CD4-positive, CD25-positive, alpha-beta regulatory T cell (primary cell): ENCODE measurements around the gene AUH. TPM values are rescaled to one million over a fixed set of nuclear protein-coding genes. Genes with fewer than 3 reads are reported as not detected.
"Not testable (repeated sequence)": the region's sequence is repeated elsewhere in the genome, so short reads cannot be mapped to it uniquely, and the experiment has no call there.

Experiments
- ATAC-seq, 2 donors: fragments of 150-1000 bp; cut with Tn5 transposase; one replicate each; pipeline ENCODE4 v1.10.0; 2021; ENCODE audit warnings: low read depth in 2 of 2, moderate number of reproducible peaks in 2 of 2, moderate library complexity in 1 of 2
- DNase-seq, 3 donors: peaks; one replicate each; pipeline versions ENCODE4 v3.0.0 to v3.0.0-alpha.2; 2012 to 2022; ENCODE audit warnings: mixed read lengths in 1 of 3
- H3K27ac ChIP-seq: one replicate; pipeline ENCODE4 v1.7.0; 2013; ENCODE audit warnings: mild to moderate bottlenecking, low read length; ENCODE audit not compliant: insufficient read depth, poor library complexity, severe bottlenecking
- H3K27me3 ChIP-seq: one replicate; pipeline ENCODE4 v1.7.0; 2013; ENCODE audit warnings: low read length; ENCODE audit not compliant: control insufficient read depth, insufficient read depth
- H3K36me3 ChIP-seq: one replicate; pipeline ENCODE4 v1.7.0; 2013; ENCODE audit warnings: mild to moderate bottlenecking, low read length, moderate library complexity; ENCODE audit not compliant: control insufficient read depth, insufficient read depth
- H3K4me1 ChIP-seq: 2 replicates; pipeline ENCODE4 v1.7.0; 2013; ENCODE audit warnings: mild to moderate bottlenecking, low read length; ENCODE audit not compliant: insufficient read depth, control insufficient read depth, poor library complexity, severe bottlenecking
- H3K4me3 ChIP-seq: one replicate; pipeline ENCODE4 v1.7.0; 2013; ENCODE audit warnings: low read depth, mild to moderate bottlenecking, low read length, moderate library complexity
- H3K9me3 ChIP-seq, 2 experiments: 1 replicate in 1 of 2; 2 replicates in 1 of 2; pipeline ENCODE4 v1.7.0; 2013; ENCODE audit warnings: low read length in 2 of 2, mild to moderate bottlenecking in 1 of 2, moderate library complexity in 1 of 2; ENCODE audit not compliant: control insufficient read depth in 2 of 2
- H3K27ac Mint-ChIP-seq, 3 donors: one replicate each; pipeline ENCODE4 v1.8.0; 2020 to 2022; ENCODE audit warnings: mild to moderate bottlenecking in 3 of 3, mixed read lengths in 3 of 3, moderate library complexity in 2 of 3
- H3K27me3 Mint-ChIP-seq: one replicate; pipeline ENCODE4 v1.8.0; 2022; ENCODE audit warnings: mild to moderate bottlenecking, mixed read lengths
- H3K36me3 Mint-ChIP-seq: one replicate; pipeline ENCODE4 v1.8.0; 2020; ENCODE audit warnings: mixed read lengths
- H3K4me1 Mint-ChIP-seq, 4 donors: one replicate each; pipeline ENCODE4 v1.8.0; 2020 to 2022; ENCODE audit warnings: mixed read lengths in 4 of 4, mild to moderate bottlenecking in 1 of 4
- H3K4me3 Mint-ChIP-seq, 4 donors: one replicate each; pipeline ENCODE4 v1.8.0; 2020 to 2022; ENCODE audit warnings: mild to moderate bottlenecking in 4 of 4, mixed read lengths in 4 of 4, moderate library complexity in 3 of 4
- H3K9me3 Mint-ChIP-seq, 7 donors: one replicate each; pipeline ENCODE4 v1.8.0; 2020 to 2022; ENCODE audit warnings: mixed read lengths in 7 of 7, mild to moderate bottlenecking in 3 of 7, moderate library complexity in 2 of 7
- polyA plus RNA-seq, 4 donors: library from polyadenylated mRNA; unstranded; fragments of 300-500 nt; fragmentation: Illumina TruSeq; gene quantifications; one replicate each; pipeline ENCODE4 v1.2.3, GENCODE V29; 2021
- total RNA-seq: library from RNA; stranded (reverse); gene quantifications from one replicate; pipeline ENCODE4 v1.2.3, GENCODE V29; 2022

The AUH gene
- total and polyA plus RNA-seq, 5 donors from 2014 or later: 10.8 to 16.5 (median 14.9) TPM

GRCh38 chr9:91391412-91391811 lies 29.7 kb upstream of the AUH start:
- peaks cover 11% of the 10 kb centered on the region for H3K4me1 ChIP-seq
- Mint-ChIP-seq H3K27ac (no peak overlapping the region), H3K9me3 (peaks cover 0 to 3% (median 2%) of the 10 kb centered on the region in 7 donors), H3K27me3 (peaks cover 4% of the 10 kb centered on the region), H3K4me3 (no peak overlapping the region), H3K4me1 (peaks cover 0 to 12% (median 8%) of the 10 kb centered on the region in 4 donors), H3K36me3 (no peaks in the 10 kb centered on the region)
- no peak for DNase-seq
- no peak for ATAC-seq
- H3K27ac ChIP-seq: no peak overlapping the region
- no peaks in the 10 kb centered on the region for H3K27me3 ChIP-seq
- H3K4me3 ChIP-seq: no peak overlapping the region
- no peaks in the 10 kb centered on the region for H3K9me3 ChIP-seq
- H3K36me3 ChIP-seq: no peaks in the 10 kb centered on the region

- not testable (repeated sequence) for H3K36me3 ChIP-seq, H3K9me3 ChIP-seq, H3K4me1 ChIP-seq, H3K4me3 Mint-ChIP-seq, DNase-seq, H3K36me3 Mint-ChIP-seq, H3K9me3 Mint-ChIP-seq, H3K27ac Mint-ChIP-seq, H3K4me3 ChIP-seq, ATAC-seq, H3K27ac ChIP-seq, H3K27me3 ChIP-seq, H3K4me1 Mint-ChIP-seq
- H3K27me3 Mint-ChIP-seq: peaks cover 13% of the 10 kb centered on the region
These were observed 28.0 kb upstream of the AUH start for GRCh38 chr9:91389686-91390085.

GRCh38 chr9:91386765-91387164 lies 25.0 kb upstream of the AUH start:
- H3K4me3 Mint-ChIP-seq: no peak overlapping the region
- Histone ChIP-seq H3K4me3 (no peak overlapping the region), H3K9me3 (no peaks in the 10 kb centered on the region), H3K27ac (no peak overlapping the region), H3K4me1 (no peaks in the 10 kb centered on the region), H3K27me3 (peaks cover under 1% of the 10 kb centered on the region), H3K36me3 (no peaks in the 10 kb centered on the region)
- no peaks in the 10 kb centered on the region for H3K36me3 Mint-ChIP-seq
- no peak for DNase-seq
- H3K27ac Mint-ChIP-seq: no peak overlapping the region
- peaks cover 0 to 8% (median 0%) of the 10 kb centered on the region in 7 donors for H3K9me3 Mint-ChIP-seq
- no peaks in the 10 kb centered on the region for H3K4me1 Mint-ChIP-seq
- no peak for ATAC-seq
- H3K27me3 Mint-ChIP-seq: peaks cover 27% of the 10 kb centered on the region

GRCh38 chr9:91384954-91385353 lies 23.2 kb upstream of the AUH start:
- no peak overlapping the region for H3K27ac Mint-ChIP-seq
- no peaks in the 10 kb centered on the region for H3K9me3 ChIP-seq
- peaks cover 7% of the 10 kb centered on the region for H3K27me3 ChIP-seq
- H3K4me3 ChIP-seq: no peak overlapping the region
- peaks cover 45% of the 10 kb centered on the region for H3K27me3 Mint-ChIP-seq
- no peaks in the 10 kb centered on the region for H3K4me1 ChIP-seq
- H3K36me3 ChIP-seq: no peaks in the 10 kb centered on the region
- no peak overlapping the region for H3K4me3 Mint-ChIP-seq
- H3K4me1 Mint-ChIP-seq: no peaks in the 10 kb centered on the region
- peaks cover 0 to 9% (median 0%) of the 10 kb centered on the region in 7 donors for H3K9me3 Mint-ChIP-seq
- H3K27ac ChIP-seq: no peak overlapping the region
- no peak for ATAC-seq
- no peaks in the 10 kb centered on the region for H3K36me3 Mint-ChIP-seq
- DNase-seq: no peak

- Histone ChIP-seq H3K27ac (no peak overlapping the region), H3K4me1 (no peaks in the 10 kb centered on the region), H3K9me3 (no peaks in the 10 kb centered on the region), H3K27me3 (peaks cover 9% of the 10 kb centered on the region), H3K36me3 (no peaks in the 10 kb centered on the region), H3K4me3 (no peak overlapping the region)
- Mint-ChIP-seq H3K9me3 (peaks cover 0 to 9% (median 0%) of the 10 kb centered on the region in 7 donors), H3K27ac (no peak overlapping the region), H3K27me3 (peaks cover 58% of the 10 kb centered on the region), H3K4me1 (no peaks in the 10 kb centered on the region), H3K4me3 (no peak overlapping the region), H3K36me3 (no peaks in the 10 kb centered on the region)
- no peak for ATAC-seq
- no peak for DNase-seq
These were observed 21.9 kb upstream of the AUH start for GRCh38 chr9:91383577-91383976.

DNA sequence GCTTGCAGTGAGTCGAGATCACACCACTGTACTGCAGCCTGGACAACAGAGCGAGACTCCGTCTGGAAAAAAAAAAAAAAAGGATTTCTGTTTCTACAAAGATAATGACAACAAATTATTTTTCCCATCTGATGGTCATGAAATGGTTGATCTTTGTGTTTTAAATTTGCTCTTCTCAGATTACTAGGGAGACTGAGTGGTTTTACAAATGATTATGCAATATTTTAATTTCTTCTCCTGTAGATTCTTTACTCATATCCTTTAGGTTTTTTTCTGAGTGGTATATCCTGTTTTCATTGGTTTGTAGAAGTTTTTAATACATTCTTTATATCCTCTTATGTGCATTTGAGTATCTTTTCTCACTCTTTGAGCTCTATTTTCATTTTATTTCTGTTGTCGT lies 20.6 kb upstream of the AUH start:
- H3K4me1 ChIP-seq: no peaks in the 10 kb centered on the region
- no peaks in the 10 kb centered on the region for H3K36me3 Mint-ChIP-seq
- H3K4me3 Mint-ChIP-seq: no peak overlapping the region
- no peak overlapping the region for H3K27ac ChIP-seq
- no peaks in the 10 kb centered on the region for H3K36me3 ChIP-seq
- peaks cover 12% of the 10 kb centered on the region for H3K27me3 ChIP-seq
- no peak overlapping the region for H3K4me3 ChIP-seq
- DNase-seq (no peak), ATAC-seq (no peak)
- peaks cover 0 to 5% (median 0%) of the 10 kb centered on the region in 7 donors for H3K9me3 Mint-ChIP-seq
- H3K4me1 Mint-ChIP-seq: no peaks in the 10 kb centered on the region
- H3K27ac Mint-ChIP-seq: no peak overlapping the region
- H3K9me3 ChIP-seq: no peaks in the 10 kb centered on the region
- peaks cover 69% of the 10 kb centered on the region for H3K27me3 Mint-ChIP-seq

DNA sequence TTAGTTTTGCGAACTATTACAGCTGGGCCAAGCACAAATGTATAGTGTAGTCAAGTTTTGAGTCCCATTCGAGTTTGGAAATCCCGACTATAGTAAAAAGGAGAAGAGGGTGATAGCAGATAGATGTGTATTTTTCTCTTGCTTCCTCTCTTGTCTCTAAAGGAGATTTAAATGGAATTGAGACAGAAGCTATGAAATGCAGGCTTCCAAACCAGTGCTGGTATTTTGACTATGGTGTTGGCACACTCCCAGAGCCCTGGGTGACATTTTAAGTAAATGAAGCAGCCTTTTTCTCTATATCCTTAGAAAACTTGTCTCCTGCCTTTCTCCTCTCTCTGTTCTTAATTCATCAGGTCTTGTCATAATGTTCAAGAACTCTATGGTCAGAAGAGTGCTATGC lies 17.7 kb upstream of the AUH start:
- H3K27me3 ChIP-seq: peaks cover 13% of the 10 kb centered on the region
- ATAC-seq: no peak
- no peaks in the 10 kb centered on the region for H3K4me1 Mint-ChIP-seq
- no peak overlapping the region for H3K4me3 ChIP-seq
- H3K27me3 Mint-ChIP-seq: peaks cover 62% of the 10 kb centered on the region
- H3K9me3 Mint-ChIP-seq: peaks cover 0 to 1% (median 0%) of the 10 kb centered on the region in 7 donors
- no peaks in the 10 kb centered on the region for H3K36me3 ChIP-seq
- no peaks in the 10 kb centered on the region for H3K4me1 ChIP-seq
- no peak overlapping the region for H3K4me3 Mint-ChIP-seq
- DNase-seq: no peak
- no peak overlapping the region for H3K27ac Mint-ChIP-seq
- H3K36me3 Mint-ChIP-seq: no peaks in the 10 kb centered on the region
- no peak overlapping the region for H3K27ac ChIP-seq
- H3K9me3 ChIP-seq: no peaks in the 10 kb centered on the region

DNA sequence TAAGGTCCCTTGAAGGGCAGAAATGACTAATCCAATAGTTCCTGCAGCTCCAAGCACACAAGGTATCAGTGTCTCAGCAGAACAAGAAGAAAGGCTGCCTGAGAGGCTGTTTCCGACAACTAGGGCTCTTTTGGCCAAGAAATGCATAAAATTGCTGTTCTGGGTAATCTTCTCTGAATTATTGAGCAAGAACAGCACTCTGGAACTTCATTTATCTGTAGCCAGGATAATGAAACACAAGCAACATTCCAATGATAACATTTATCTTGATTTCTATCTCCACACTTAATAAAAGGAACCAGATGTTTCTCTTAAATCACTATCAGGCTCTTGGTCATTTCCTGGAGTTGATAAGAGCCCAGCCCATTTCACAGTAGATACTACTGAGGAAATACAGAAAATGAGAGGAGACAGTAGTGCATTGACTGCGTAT lies 17.0 kb upstream of the AUH start:
- H3K4me1 Mint-ChIP-seq: no peaks in the 10 kb centered on the region
- H3K9me3 Mint-ChIP-seq: peaks cover 0 to 1% (median 0%) of the 10 kb centered on the region in 7 donors
- Histone ChIP-seq H3K36me3 (no peaks in the 10 kb centered on the region), H3K27me3 (peaks cover 13% of the 10 kb centered on the region), H3K4me3 (no peak overlapping the region), H3K27ac (no peak overlapping the region), H3K4me1 (no peaks in the 10 kb centered on the region), H3K9me3 (no peaks in the 10 kb centered on the region)
- ATAC-seq (no peak), DNase-seq (no peak)
- no peaks in the 10 kb centered on the region for H3K36me3 Mint-ChIP-seq
- no peak overlapping the region for H3K27ac Mint-ChIP-seq
- peaks cover 62% of the 10 kb centered on the region for H3K27me3 Mint-ChIP-seq
- H3K4me3 Mint-ChIP-seq: no peak overlapping the region
